ENCODE results near the gene MED6. TPM values are rescaled to one million over a fixed set of nuclear protein-coding genes. Genes with fewer than 3 reads are reported as not detected.

Gene MED6
- total and polyA plus RNA-seq, 9 of the 15 experiments (the other 6 are each of a cell fraction or from before 2014, with no cell fraction given) = 16.9 to 52.0 (median 30.4) TPM

DNA sequence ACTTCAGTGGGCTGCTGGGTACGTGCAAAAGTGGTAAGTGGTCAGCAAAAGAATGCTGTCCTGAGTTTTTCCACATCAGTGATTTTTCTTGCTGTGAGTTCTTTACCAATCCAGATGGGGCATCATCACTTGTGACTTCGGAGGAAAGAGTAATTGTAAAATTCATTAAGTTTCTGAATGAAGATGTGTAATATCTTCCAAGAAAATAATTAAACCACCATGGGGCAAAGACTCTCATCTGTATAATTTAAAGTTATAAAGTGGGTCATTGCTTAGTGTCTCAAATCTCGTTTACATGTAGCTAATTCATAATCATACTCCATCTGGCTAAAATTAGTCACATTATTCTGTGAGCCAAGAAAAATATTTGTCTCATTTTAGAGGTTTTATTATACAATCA is 10.8 kb upstream of the MED6 start:
- no peak for DNase-seq (ENCODE audit: extremely low read depth in 1 of 4, low spot score in 3 of 4)
- Histone ChIP-seq H4K20me1 (replicated peaks; ENCODE audit: control insufficient read depth, insufficient read depth, low read length) (no peaks in the 10 kb centered on the region), H3K27ac (ENCODE audit: extremely low read depth, low read depth, low read length) (no peak overlapping the region), H3K9me1 (ENCODE audit: control insufficient read depth, insufficient read depth, low read length) (no peaks in the 10 kb centered on the region), H3K4me3 (no peak overlapping the region), H3K9ac (ENCODE audit: insufficient read depth in 1 of 2, low read depth in 2 of 2, low read length in 2 of 2) (no peak overlapping the region), H2AFZ (ENCODE audit: low read depth, low read length) (no peak overlapping the region), H3K4me2 (ENCODE audit: insufficient read depth, low read length) (no peak overlapping the region), H3K79me2 (ENCODE audit: control insufficient read depth, insufficient read depth, low read length) (no peaks in the 10 kb centered on the region), H3K4me1 (replicated peaks in 1 of 2; ENCODE audit: control insufficient read depth in 2 of 2, insufficient read depth in 2 of 2, low read length in 2 of 2) (no peaks in the 10 kb centered on the region), H3K27me3 (ENCODE audit: control insufficient read depth in 2 of 2, insufficient read depth in 2 of 2, low read length in 2 of 2) (no peaks in the 10 kb centered on the region; a peak in 2 of 5 replicates), H3K9me3 (replicated peaks; ENCODE audit: control insufficient read depth, insufficient read depth, low read depth, low read length) (no peaks in the 10 kb centered on the region), H3K36me3 (ENCODE audit: control insufficient read depth, insufficient read depth, low read length) (no peaks in the 10 kb centered on the region)
- in situ Hi-C loops (cut with MboI) = no loop called here
- BruUV-seq (replicated peaks) = no TSS peak
- ChIA-PET CTCF (ENCODE audit: low intra/inter-chr PET ratio) (no interaction called here), POLR2A (no interaction called here)
- no peak for TF ChIP-seq SRSF3 (IDR thresholded peaks at IDR 0.05; ENCODE audit: insufficient read depth, low read length)
- TF ChIP-seq, protein P1, sequence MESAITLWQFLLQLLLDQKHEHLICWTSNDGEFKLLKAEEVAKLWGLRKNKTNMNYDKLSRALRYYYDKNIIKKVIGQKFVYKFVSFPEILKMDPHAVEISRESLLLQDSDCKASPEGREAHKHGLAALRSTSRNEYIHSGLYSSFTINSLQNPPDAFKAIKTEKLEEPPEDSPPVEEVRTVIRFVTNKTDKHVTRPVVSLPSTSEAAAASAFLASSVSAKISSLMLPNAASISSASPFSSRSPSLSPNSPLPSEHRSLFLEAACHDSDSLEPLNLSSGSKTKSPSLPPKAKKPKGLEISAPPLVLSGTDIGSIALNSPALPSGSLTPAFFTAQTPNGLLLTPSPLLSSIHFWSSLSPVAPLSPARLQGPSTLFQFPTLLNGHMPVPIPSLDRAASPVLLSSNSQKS (CRISPR knock-in tag; IDR thresholded peaks at IDR 0.05) = no peak
- TF ChIP-seq ETV1 (tag; conservative IDR thresholded peaks at IDR 0.05; ENCODE audit: low read depth) = no peak
- TF ChIP-seq, protein P2, sequence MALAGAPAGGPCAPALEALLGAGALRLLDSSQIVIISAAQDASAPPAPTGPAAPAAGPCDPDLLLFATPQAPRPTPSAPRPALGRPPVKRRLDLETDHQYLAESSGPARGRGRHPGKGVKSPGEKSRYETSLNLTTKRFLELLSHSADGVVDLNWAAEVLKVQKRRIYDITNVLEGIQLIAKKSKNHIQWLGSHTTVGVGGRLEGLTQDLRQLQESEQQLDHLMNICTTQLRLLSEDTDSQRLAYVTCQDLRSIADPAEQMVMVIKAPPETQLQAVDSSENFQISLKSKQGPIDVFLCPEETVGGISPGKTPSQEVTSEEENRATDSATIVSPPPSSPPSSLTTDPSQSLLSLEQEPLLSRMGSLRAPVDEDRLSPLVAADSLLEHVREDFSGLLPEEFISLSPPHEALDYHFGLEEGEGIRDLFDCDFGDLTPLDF (CRISPR knock-in tag; IDR thresholded peaks at IDR 0.05) = no peak
- no peak for ATAC-seq
- no peak for FAIRE-seq
- 0% methylated on average over 3 of the region's 3 CpGs for WGBS (ENCODE audit: insufficient coverage, low coverage, missing lambda C conversion rate)
- intact Hi-C loops (cut with micrococcal nuclease) = no loop called here

All from K562 (cell line).